Subcutaneous abdominal adipose tissue (tissue), 5 donors: ENCODE measurements around the gene SYNC.

Source experiments
- H3K27ac ChIP-seq: one replicate; pipeline ENCODE4 v1.7.0; 2013; ENCODE audit warnings: low read depth, mild to moderate bottlenecking, inconsistent platforms, low read length, moderate library complexity
- H3K27me3 ChIP-seq, 5 donors: one replicate each; pipeline ENCODE4 v1.7.0; 2013; ENCODE audit warnings: low read length in 5 of 5, inconsistent platforms in 1 of 5; ENCODE audit not compliant: control insufficient read depth in 5 of 5, insufficient read depth in 4 of 5
- H3K36me3 ChIP-seq, 5 donors: one replicate each; pipeline ENCODE4 v1.7.0; 2013; ENCODE audit warnings: low read length in 5 of 5; ENCODE audit not compliant: control insufficient read depth in 5 of 5, insufficient read depth in 5 of 5
- H3K4me1 ChIP-seq, 5 donors: one replicate each; pipeline ENCODE4 v1.7.0; 2013; ENCODE audit warnings: low read length in 5 of 5, mild to moderate bottlenecking in 3 of 5, moderate library complexity in 1 of 5; ENCODE audit not compliant: control insufficient read depth in 5 of 5, insufficient read depth in 5 of 5
- H3K4me3 ChIP-seq, 5 donors: one replicate each; pipeline ENCODE4 v1.7.0; 2013; ENCODE audit warnings: low read length in 5 of 5, low read depth in 1 of 5
- H3K9ac ChIP-seq, 5 donors: one replicate each; pipeline ENCODE4 v1.7.0; 2013; ENCODE audit warnings: low read length in 5 of 5, mild to moderate bottlenecking in 4 of 5, moderate library complexity in 3 of 5
- H3K9me3 ChIP-seq, 5 donors: one replicate each; pipeline ENCODE4 v1.7.0; 2013; ENCODE audit warnings: low read length in 5 of 5; ENCODE audit not compliant: control insufficient read depth in 5 of 5
- donor health status: healthy.
- donor health status: healthy.
- donor health status: healthy.
- donor health status: healthy.
- donor health status: healthy.

The SYNC gene

DNA sequence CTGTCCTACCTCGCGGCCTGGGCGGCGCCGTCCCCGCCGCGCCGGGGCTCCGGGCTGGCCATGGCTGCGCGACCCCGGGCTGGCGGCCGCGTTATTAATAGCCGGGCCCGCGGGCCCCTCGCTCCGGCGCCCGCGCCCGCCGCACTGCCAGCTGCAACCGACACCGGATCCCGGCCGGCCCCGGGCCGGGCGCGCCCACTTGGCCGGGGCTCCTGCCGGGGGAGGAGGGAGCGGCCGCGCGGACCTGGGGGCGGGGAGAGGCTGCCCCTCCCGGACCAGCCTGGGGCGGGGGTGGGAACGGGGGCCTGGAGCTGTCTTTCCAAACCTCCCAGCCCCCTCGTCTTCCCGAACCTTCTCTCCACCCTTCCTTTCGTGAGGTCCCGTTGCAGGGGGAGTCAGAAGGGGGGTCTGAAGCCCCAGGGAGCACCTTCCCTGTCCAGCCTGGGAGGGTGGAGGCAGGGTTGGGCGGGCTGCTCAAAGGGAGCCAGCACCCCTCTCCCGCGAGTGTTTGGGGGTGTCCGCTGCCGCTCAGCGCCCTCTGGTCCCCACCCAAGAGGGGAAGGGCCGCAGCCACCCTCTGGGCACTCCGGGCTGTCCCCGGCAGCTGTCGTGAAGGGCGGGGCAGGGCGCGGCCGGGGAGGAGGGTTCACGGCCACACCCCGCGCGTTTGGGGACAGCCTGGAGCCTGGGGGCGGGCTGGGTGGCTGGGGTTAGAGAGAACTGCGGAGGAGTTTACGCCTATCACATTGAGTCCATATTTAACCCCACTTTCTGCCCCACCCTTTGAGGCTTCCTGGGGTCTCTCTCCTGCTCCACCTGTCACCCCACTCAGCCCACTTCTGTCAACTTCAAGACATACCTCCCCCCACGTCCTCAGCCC lies at the start of gene SYNC:
SYNC (minus strand) TSS at position 172 of the 880 bp plus-strand sequence; CDS start at position 62, 110 bp downstream.
- peak within 1 kb of the TSS; percentile 59 to 93 (median 71) for H3K9ac ChIP-seq

DNA sequence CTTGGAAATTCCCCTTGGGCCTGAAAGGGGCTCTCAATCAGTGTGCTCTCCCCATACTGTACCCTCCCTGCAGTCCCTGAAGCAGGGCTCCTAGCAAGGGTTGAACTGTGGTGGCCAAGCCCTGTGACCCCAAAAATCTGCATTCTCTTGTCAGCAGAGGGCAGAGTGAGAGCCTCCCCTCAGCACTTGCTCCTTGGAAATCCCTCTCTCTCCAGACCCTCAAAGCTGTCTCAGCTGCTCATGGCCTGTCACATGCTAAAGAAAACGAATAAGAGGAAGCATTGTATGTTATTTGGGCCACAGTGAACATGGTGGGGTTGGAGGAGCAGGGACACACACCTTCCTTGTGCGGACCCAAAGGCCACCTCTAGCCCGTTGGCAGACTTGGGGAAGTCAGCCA lies 47.2 kb upstream of the SYNC start:
- H3K4me1 ChIP-seq = peaks cover 2 to 15% (median 12%) of the 10 kb centered on the region in 5 donors
- no peak overlapping the region for H3K9ac ChIP-seq

More for the DNA sequence above, at the start of gene SYNC:
- peaks cover 6 to 45% (median 38%) of the 10 kb centered on the region in 5 donors for H3K4me1 ChIP-seq
- H3K4me3 ChIP-seq = peak within 1 kb of the TSS; percentile 74 to 85 (median 79)
- no peaks in the 10 kb centered on the region for H3K36me3 ChIP-seq
- no peaks in the 10 kb centered on the region for H3K9me3 ChIP-seq
- no peaks in the 10 kb centered on the region for H3K27me3 ChIP-seq
- H3K27ac ChIP-seq = peak within 1 kb of the TSS; percentile 92

DNA sequence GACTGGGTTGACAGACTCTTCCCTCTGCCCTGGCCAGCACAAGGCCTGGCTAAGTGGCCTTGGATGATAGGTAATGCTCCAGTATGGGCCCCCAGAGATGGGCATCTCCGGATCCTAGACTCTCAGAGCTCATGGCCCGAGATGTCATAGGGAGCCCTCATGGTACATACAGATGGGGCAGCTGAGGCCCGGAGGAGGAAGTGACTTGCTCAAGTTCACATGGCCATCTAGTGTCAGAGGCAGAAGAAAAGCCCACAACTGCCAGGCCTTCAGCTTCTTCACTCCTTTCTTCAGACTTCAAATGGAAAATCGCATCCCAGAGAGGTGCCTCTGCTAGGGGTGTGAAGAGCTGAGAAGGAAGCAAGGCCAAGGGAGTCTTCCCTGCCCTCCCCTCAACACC lies 46.8 kb upstream of the SYNC start:
- Histone ChIP-seq H3K9me3 (no peaks in the 10 kb centered on the region), H3K4me3 (no peak overlapping the region), H3K27me3 (no peaks in the 10 kb centered on the region), H3K9ac (no peak overlapping the region), H3K4me1 (peaks cover 2 to 12% (median 9%) of the 10 kb centered on the region in 5 donors), H3K27ac (no peak overlapping the region), H3K36me3 (peaks cover 0 to 2% (median 0%) of the 10 kb centered on the region in 5 donors)

More for the DNA sequence above, 47.2 kb upstream of the SYNC start:
- Histone ChIP-seq H3K4me3 (no peak overlapping the region), H3K9me3 (no peaks in the 10 kb centered on the region), H3K36me3 (peaks cover 0 to 2% (median 0%) of the 10 kb centered on the region in 5 donors), H3K27me3 (no peaks in the 10 kb centered on the region), H3K27ac (no peak overlapping the region)

DNA sequence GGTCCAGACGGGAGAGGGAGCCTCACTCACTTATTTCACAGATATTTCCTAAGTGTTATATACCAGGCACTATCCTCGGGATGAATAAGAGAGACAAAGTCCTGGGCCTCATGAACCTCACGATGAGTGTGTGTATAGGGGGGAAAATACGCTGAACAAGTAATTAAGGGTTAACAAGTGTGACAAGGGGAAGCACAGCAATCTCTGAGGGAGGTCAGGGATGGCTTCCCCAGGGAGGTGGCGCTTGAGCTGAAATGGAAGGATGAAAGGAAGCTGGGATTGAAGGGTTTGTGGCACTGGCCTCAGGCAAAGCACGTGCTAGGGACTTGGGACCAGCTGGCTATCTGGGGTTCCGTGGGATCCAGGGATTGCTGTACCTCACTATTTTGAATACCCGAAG lies 46.4 kb upstream of the SYNC start:
- Histone ChIP-seq H3K4me1 (peaks cover 2 to 9% (median 7%) of the 10 kb centered on the region in 5 donors), H3K9me3 (no peaks in the 10 kb centered on the region), H3K36me3 (peaks cover 0 to 2% (median 0%) of the 10 kb centered on the region in 5 donors), H3K4me3 (no peak overlapping the region), H3K9ac (no peak overlapping the region), H3K27ac (no peak overlapping the region), H3K27me3 (no peaks in the 10 kb centered on the region)

DNA sequence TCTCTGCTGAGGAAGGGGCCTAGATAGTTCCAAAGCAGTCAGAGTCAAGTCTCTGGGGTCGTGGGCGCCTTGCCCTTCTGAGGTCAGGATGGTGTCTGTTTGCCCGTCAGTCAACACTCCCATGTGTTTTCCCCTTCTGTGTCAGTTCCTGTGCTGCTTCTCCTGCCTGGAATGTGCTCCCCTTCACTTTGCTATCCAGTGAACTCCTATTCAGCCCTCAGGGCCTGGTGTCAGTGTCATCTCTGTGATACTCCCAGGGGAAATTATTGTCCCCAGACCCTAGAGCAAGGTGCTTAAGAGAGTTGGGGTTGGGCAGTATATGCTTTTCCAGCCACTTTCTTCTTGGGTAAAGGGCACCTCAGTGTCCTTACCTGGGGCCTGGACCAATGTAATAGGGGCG lies 45.8 kb upstream of the SYNC start:
- no peaks in the 10 kb centered on the region for H3K27me3 ChIP-seq
- peaks cover 0 to 10% (median 8%) of the 10 kb centered on the region in 5 donors for H3K4me1 ChIP-seq
- no peak overlapping the region for H3K27ac ChIP-seq
- no peak overlapping the region for H3K9ac ChIP-seq
- no peaks in the 10 kb centered on the region for H3K9me3 ChIP-seq
- no peak overlapping the region for H3K4me3 ChIP-seq
- peaks cover 0 to 2% (median 0%) of the 10 kb centered on the region in 5 donors for H3K36me3 ChIP-seq

DNA sequence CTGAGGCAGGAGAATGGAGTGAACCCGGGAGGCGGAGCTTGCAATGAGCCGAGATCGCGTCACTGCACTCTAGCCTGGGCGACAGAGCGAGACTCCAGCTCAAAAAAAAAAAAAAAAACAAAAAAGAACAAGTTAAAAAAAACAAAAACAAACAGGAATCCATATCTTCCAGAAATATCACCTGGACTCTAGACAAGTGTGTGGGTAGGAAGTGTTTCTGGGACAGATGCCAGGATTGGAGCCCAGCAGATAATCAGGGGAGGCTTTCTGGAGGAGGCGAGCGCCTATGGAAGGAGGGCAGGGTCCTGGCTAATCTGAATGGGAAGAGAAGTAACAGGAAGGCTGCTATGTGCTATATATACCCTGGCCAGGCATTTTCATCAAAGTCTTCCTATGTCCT lies 43.6 kb upstream of the SYNC start:
- H3K4me1 ChIP-seq = peaks cover 0 to 24% (median 21%) of the 10 kb centered on the region in 5 donors
- H3K36me3 ChIP-seq = peaks cover 0 to 2% (median 0%) of the 10 kb centered on the region in 5 donors
- no peak overlapping the region for H3K27ac ChIP-seq

DNA sequence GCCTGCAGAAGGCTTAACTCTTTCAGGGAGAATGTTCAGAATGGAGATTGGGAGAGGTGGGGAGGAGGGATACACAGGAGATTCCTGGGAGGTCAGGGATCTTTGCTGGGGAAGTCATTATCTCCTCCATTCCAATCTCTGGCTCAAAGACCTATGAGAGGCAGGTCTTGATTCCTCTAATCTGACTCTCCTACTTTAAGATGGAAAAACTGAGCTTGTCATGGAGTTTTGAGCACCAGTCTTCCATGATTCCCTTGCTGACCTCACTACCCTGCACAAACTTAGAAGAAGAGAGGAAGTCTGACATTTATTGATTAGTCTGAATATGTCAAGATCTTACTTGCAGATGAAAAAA lies 41.5 kb upstream of the SYNC start:
- no peak overlapping the region for H3K9ac ChIP-seq
- peaks cover 0 to 28% (median 25%) of the 10 kb centered on the region in 5 donors for H3K4me1 ChIP-seq
- H3K4me3 ChIP-seq = no peak overlapping the region
- H3K9me3 ChIP-seq = no peaks in the 10 kb centered on the region
- no peaks in the 10 kb centered on the region for H3K36me3 ChIP-seq
- H3K27ac ChIP-seq = no peak overlapping the region
- H3K27me3 ChIP-seq = no peaks in the 10 kb centered on the region

More for the DNA sequence above, 43.6 kb upstream of the SYNC start:
- H3K4me3 ChIP-seq = no peak overlapping the region
- H3K9ac ChIP-seq = no peak overlapping the region
- H3K9me3 ChIP-seq = no peaks in the 10 kb centered on the region
- H3K27me3 ChIP-seq = no peaks in the 10 kb centered on the region

DNA sequence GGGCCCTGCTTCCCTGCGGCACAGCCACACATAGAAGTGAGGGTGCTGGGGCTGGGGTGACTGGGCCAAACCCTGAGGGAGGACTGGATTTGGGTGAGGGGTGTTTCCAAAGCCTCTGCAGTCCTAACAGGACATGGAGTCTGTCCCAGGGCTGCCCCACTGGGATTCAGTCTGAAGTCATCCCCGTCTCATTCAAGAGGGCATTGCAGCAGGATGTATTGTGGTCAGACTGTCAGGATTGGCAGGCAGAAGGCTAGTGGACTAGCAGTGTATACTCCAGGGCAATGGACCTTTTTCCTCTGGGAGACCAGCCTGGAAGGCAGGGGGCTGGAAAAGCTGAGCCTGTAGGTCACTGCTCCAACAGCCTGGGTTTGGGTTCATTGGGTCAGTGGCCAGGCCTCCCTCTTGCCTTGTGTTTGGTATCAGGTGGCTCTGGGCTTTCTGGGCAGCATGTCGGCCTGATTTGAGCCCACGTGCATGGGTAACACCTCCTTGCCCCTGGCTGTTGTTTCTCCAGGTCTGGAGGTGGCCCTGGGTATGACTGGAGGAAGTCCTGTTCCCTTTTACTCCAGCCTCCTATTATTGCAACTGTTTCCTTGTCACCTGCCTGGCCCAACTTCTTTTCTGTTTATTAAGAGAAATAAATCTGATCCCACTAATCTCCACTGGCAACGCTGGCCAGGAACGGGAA lies 41.0 kb upstream of the SYNC start:
- Histone ChIP-seq H3K4me1 (peaks cover 0 to 28% (median 25%) of the 10 kb centered on the region in 5 donors), H3K9ac (peak overlapping the region in 2 of 5 donors; percentile 15 to 71), H3K27me3 (no peaks in the 10 kb centered on the region), H3K36me3 (no peaks in the 10 kb centered on the region), H3K4me3 (peak overlapping the region in 1 of 5 donors; percentile 62), H3K9me3 (no peaks in the 10 kb centered on the region), H3K27ac (no peak overlapping the region)

DNA sequence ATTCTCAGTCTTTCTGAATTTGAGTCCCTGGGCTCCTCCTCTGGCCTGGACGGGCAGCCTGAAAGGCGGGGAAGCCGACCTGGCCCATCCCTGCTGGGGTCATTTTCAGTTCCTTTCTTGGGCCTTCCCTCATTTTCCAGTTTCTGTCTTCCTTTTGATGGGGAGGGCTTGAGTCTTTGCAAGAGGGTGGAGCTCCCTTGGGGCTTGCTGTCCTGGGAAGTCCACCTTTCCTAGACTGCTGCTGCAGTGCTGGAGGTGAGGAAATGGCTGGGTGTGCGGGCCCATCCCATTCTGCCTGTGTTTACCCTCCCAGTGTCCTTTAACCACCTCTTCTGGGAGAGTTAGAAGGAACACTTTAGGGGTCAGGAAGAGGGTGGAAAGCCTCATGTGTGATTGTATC lies 40.4 kb upstream of the SYNC start:
- Histone ChIP-seq H3K9me3 (no peaks in the 10 kb centered on the region), H3K4me3 (peak overlapping the region; percentile 62 to 83 (median 72)), H3K27me3 (no peaks in the 10 kb centered on the region), H3K36me3 (no peaks in the 10 kb centered on the region), H3K9ac (peak overlapping the region in 2 of 5 donors; percentile 71 to 87), H3K27ac (peak overlapping the region; percentile 60), H3K4me1 (peaks cover 0 to 28% (median 25%) of the 10 kb centered on the region in 5 donors)
